NCI-H128 (cell line): Measurements from ENCODE around the gene SPAG16.
"Not testable (repeated sequence)": the region's sequence is repeated elsewhere in the genome, so short reads cannot be mapped to it uniquely, and the experiment has no call there.

Experiments
- DNase-seq: peaks from one replicate; lab custom pipeline; 2025; ENCODE audit not compliant: unreplicated experiment; lab: John Stamatoyannopoulos, UW

SPAG16 gene

GRCh38 chr2:213407027-213407426, 122.8 kb downstream of the SPAG16 start:
- not testable (repeated sequence) for DNase-seq

GRCh38 chr2:213408426-213409070, 124.3 kb downstream of the SPAG16 start:
- not testable (repeated sequence) for DNase-seq

DNA sequence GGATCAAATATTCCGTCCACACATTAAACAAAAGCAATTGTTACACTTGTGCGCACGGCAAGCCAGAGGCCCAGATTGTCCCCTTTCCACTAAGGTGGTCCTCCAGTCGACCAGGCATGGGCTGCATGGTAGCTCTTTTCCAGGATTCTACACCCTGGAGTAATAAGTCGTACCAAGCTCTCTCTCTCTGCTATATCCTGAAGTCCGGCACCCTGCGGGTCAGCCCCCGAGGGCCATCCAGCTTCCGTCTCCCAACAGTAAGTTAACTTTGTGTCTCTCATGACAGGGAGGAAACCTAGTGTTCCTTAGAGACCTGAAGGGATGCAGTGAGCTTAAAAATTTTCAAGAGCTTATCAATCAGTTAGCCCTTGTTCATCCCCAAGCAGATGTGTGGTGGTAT, 126.4 kb downstream of the SPAG16 start:
- not testable (repeated sequence) for DNase-seq

DNA sequence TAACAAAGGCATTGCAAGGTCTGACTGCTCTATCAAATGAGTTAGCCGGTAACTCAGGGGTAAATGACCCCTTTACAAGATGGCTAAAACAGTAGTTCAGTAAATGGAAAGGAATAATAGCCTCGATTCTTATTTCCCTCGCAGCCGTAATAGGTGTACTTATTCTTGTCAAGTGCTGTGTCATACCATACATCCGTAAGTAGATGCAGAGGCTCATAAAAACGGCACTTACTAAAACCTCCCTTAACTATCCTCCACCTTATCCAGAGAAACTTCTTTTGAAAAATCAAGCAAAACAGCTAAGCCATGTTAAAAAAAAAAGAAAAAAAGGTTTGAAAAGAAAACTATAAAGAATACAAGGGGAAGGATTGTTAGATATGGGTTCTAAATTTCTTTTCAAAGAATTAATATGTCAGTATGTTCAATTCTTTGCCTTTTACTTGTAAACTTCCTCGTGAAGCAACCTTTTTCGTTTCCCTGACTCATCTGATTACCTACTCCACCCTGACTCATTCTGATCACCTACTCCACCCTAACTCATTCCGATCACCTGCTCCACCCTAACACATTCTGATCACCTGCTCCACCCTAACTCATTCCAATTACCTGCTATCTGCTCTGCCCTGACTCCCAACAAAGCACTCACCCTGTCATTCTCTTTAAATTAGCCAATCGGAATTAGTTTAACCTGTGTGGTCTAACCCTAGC, 127.5 kb downstream of the SPAG16 start:
- no peak for DNase-seq

GRCh38 chr2:213415093-213415492, 130.8 kb downstream of the SPAG16 start:
- no peak for DNase-seq

GRCh38 chr2:213416832-213417231, 132.6 kb downstream of the SPAG16 start:
- DNase-seq, result no peak

- no peak for DNase-seq
Measured at GRCh38 chr2:213419980-213420379, 135.7 kb downstream of the SPAG16 start.

GRCh38 chr2:213420828-213421385, 136.6 kb downstream of the SPAG16 start:
- no peak for DNase-seq

- no peak for DNase-seq
Measured at GRCh38 chr2:213422211-213422610, 137.9 kb downstream of the SPAG16 start.

GRCh38 chr2:213425618-213426017, 141.4 kb downstream of the SPAG16 start:
- DNase-seq, result no peak

- DNase-seq, result no peak
Measured at GRCh38 chr2:213429516-213429915, 145.3 kb downstream of the SPAG16 start.

DNA sequence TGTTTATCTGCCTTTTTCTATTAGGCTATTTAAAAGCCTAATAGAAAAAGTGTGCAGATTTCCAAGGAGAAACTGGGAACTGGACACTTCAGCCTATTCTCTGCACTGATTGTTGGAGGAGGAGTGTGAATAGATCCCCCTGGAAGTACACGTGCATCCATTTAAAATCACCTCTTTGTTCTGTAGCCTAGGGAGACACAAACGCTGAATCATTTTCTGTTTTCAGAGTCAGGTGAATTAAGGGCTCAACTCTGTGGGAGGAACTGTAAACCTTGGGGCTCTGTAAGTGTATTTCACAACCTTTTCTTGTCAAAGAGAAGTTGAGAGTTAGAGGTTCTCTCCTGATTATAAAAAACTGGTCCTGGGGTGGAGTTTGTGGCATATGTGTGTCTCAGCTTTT, 159.7 kb downstream of the SPAG16 start:
- no peak for DNase-seq

DNA sequence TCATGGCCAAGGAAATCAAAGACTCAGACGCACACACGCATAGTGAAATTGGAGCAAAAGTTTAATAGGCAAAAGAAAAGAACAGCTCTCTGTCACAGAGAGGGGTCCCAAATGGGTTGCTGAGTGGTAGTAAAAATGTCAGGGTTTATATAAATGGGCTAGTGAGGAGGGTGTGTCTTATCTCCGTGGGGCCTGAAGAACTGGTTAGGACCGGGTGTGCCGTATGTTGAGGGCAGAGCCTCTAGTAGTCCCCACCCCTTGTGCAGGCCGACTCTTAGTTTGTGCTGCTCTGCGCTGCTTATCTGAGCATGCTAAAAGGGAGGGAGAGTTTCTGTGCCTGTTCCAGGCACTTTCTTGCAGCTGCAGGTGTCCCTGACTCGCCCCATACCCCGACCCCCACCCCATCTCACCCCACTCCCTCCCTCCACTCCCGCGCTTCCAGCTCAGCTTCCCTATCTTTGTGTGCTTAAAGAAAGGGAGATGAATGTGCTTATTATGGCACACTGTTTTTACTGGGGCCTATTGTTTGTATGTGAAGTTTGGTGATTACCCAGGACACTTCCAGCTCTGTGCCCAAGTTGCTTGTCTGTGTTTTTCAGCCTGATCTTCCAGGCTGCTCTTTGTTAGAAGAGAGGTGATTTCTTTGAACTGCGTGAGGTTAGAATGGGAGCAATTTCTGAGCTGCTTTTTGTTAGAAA, 167.4 kb downstream of the SPAG16 start:
- DNase-seq, result peak; percentile 5

DNA sequence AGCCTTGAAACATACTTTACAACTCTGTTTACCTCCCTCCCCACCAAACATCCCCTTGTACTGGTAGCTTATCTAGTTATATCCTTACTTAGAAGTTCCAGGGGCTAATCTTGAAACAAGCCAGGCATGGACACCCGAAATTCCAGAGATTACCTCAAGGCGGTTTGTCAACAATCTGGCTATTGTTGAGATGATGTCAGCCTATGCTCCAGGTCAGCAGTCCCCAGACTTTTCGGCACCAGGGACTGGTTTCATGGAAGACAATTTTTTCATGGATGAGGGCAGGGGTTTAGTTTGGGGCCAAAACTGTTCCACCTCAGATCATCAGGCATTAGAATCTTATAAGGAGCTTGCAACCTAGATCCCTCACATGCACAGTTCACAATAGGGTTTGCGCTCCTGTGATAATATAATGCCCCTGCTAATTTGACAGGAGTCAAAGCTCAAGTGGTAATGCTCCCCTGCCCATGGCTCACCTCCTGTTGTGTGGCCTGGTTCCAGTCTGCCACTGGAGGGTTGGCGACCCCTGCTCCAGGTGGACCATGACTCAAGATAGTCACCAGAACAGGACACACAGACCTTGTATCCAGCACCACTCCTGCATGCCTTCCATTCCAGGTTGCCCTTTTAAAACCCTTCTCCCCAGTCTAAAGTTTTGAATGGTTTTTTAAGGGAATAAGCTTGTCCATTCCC, 171.2 kb downstream of the SPAG16 start:
- no peak for DNase-seq

DNA sequence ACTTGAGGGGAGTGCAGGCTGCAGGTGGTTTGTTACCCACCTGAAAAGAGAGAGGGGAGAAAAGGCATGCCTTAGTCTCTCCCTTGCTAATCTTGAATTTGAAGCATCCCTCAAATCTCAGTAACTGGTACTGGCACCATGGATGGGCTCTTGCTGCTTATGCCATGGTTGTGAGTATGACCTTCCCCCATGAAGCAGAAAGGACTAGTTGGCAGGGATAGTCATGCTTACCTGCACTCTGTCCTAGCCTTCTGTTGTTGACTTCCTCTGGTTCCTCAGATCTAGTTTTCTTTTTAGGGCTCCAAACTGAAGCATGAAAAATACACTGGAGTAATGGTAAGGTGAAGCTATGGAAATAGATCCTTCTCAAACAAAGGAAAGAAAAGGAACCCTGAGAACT, 191.2 kb downstream of the SPAG16 start:
- no peak for DNase-seq

DNA sequence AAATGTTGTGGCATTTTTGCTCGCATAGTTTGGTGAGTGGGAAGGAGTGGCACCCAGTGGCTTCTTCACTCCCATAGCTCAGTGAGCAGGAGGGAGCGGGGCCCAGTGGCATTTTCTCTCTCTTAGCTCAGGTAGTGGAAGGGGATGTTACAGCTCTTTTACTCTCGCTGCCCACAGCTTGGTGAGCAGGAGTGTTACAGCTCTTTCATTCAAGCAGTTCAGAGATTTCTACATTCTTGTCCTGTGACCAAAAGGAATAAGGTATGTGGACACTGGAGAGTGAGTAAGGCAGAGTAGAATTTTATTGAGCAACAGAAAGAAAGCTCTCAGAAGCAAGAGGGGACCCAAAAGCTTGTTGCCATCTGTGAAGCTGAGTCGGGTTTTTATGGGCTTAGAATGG, 192.4 kb downstream of the SPAG16 start:
- no peak for DNase-seq

DNA sequence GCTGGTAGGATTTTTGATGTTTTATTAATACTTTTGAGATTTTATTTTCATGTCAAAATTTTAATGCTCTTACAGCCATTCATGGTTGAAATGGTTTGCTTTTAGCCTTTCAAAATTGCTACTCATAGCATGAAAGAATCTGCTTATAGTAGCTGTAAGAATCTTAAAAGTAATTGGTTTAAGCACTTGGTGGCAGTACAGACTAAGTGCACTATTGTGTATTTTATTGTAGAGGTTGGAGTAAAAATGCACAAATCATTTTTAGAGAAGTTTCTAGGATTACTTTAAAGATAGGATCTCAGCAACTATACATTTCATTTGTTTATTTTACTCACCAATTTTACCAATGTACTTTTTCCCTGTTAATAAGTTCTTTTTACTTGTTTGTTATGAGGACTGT, 205.8 kb downstream of the SPAG16 start:
- no peak for DNase-seq

DNA sequence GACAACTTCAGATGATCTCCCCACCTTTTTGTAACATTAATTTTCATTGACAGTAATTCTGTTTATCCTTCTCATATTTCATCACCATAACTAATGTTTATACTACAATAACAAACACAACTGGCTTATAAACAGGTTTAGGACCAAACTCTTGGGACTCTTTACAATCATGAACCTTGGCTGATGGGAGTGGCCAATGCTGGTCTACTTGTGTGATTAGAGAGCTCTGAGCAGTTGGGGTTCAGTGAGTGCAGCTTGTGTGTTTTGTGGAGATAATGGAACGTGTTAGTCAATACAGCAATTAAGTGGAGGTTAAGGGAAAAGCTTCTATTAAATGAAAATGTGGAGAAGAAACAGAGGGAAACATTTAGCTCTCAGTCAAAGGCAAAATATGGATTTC, 207.1 kb downstream of the SPAG16 start:
- DNase-seq, result no peak

DNA sequence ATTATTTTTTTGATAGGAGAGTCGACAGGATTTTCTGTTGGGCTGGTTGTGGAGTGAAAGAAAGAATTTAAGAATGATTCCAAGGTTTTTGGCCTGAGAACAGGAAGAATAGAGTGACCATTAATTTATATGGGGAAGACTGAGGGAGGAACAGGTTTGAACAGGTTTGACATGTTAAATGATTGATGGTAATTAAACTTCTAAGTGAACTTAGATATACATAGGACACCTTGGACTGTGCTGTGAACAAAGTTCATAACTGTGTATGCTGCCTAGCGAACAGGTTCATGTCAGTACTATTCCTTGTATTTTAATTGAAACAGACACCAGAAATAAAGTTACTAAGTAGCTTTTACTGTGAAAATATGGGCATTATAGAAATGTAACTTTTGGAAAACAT, 212.0 kb downstream of the SPAG16 start:
- no peak for DNase-seq

GRCh38 chr2:213500881-213501280, 216.6 kb downstream of the SPAG16 start:
- no peak for DNase-seq

DNA sequence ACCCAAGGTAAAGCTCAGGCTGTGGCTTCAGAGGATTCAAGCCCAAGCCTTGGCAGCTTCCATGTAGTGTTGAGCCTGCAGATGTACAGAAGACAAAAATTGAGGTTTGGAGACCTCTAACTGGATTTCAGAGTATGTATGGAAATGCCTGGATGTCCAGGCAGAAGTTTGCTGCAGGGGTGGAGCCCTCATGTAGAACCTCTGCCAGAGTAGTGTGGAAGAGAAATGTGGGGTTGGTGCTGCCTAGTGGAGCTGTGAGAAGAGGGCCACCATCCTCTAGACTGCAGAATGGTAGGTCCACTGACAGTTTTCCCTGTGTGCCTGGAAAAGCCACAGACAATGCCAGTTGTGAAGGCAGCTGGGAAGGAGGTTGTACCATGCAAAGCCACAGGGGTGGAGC, 239.9 kb downstream of the SPAG16 start:
- no peak for DNase-seq
